OCI-LY3 (cell line): Measurements from ENCODE around the gene SKA2.

Experiments
- EZH2phosphoT487 ChIP-seq: fragments of 200-600 bp; shearing (Covaris generic); IDR thresholded peaks from 2 replicates; pipeline ENCODE4 v1.6.1; 2018; ENCODE audit warnings: antibody characterized with exemption, mixed run types, low read depth
- TF ChIP-seq, protein P1 (sequence below): fragments of 200-600, 300-600 bp; sonication (generic); IDR thresholded peaks from 2 replicates; pipeline ENCODE4 v1.5.1; 2014; ENCODE audit warnings: antibody characterized with exemption, low read length, low read depth

DNA sequence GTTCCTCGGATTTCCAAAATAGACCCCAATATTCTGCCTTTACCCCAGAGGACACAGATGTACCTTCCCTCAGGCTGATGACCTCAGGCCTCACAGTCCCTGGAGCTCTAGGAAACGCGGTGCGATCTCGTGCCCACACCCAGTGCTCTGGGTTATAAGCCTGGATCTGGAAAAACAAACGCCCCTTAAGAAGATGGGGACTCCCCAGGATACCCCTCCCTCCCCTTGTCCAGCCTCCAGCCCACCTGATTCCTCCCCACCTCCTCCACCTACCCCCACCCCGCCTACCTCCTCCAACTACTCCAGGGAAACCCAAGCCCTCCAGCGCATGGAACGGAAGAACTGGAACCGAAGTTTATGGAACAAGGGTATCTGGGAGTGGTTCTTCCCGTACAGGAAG lies 19.7 kb upstream of the SKA2 start:
- TF ChIP-seq, protein P1, sequence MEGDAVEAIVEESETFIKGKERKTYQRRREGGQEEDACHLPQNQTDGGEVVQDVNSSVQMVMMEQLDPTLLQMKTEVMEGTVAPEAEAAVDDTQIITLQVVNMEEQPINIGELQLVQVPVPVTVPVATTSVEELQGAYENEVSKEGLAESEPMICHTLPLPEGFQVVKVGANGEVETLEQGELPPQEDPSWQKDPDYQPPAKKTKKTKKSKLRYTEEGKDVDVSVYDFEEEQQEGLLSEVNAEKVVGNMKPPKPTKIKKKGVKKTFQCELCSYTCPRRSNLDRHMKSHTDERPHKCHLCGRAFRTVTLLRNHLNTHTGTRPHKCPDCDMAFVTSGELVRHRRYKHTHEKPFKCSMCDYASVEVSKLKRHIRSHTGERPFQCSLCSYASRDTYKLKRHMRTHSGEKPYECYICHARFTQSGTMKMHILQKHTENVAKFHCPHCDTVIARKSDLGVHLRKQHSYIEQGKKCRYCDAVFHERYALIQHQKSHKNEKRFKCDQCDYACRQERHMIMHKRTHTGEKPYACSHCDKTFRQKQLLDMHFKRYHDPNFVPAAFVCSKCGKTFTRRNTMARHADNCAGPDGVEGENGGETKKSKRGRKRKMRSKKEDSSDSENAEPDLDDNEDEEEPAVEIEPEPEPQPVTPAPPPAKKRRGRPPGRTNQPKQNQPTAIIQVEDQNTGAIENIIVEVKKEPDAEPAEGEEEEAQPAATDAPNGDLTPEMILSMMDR, result no peak
- no peak for TF ChIP-seq EZH2phosphoT487
